Activated CD4-positive, alpha-beta T cell treated with anti-CD3 and anti-CD28 coated beads, Interleukin-2, amount 50 U/mL, for 4 hours (primary cell): ENCODE results near the gene ZNF384.

ENCODE experiments used
- DNase-seq, 2 experiments: peaks; one replicate each; pipeline ENCODE4 v3.0.0-alpha.2; 2020

ZNF384 gene

GRCh38 chr12:6698352-6699046, 9.3 kb upstream of the ZNF384 start:
- DNase-seq: no peak

- no peak for DNase-seq
These were observed 8.6 kb upstream of the ZNF384 start for GRCh38 chr12:6697584-6698351.

GRCh38 chr12:6696690-6697583, 7.8 kb upstream of the ZNF384 start:
- no peak for DNase-seq

GRCh38 chr12:6695313-6696045, 6.3 kb upstream of the ZNF384 start:
- DNase-seq: no peak

GRCh38 chr12:6694701-6695100, 5.5 kb upstream of the ZNF384 start:
- no peak for DNase-seq

GRCh38 chr12:6693832-6694355, 4.7 kb upstream of the ZNF384 start:
- no peak for DNase-seq

GRCh38 chr12:6692888-6693287, 3.7 kb upstream of the ZNF384 start:
- DNase-seq: no peak

GRCh38 chr12:6691473-6691872, 2.3 kb upstream of the ZNF384 start:
- DNase-seq: no peak

- DNase-seq: peak; percentile 22 to 24
These were observed 604 bp downstream of the ZNF384 start for GRCh38 chr12:6688543-6688998.

- no peak for DNase-seq
These were observed 3.4 kb downstream of the ZNF384 start for GRCh38 chr12:6685814-6686213.

- DNase-seq: peak in 1 of 2 experiments; percentile 29
These were observed 4.6 kb downstream of the ZNF384 start for GRCh38 chr12:6684609-6685008.

GRCh38 chr12:6676962-6677361, 12.2 kb downstream of the ZNF384 start:
- no peak for DNase-seq

GRCh38 chr12:6672143-6672542, 17.0 kb downstream of the ZNF384 start:
- DNase-seq: no peak

- DNase-seq: no peak
These were observed 21.5 kb downstream of the ZNF384 start for GRCh38 chr12:6667559-6668210.

GRCh38 chr12:6666211-6666610, 23.0 kb downstream of the ZNF384 start:
- DNase-seq: no peak

GRCh38 chr12:6664902-6665301, 24.3 kb downstream of the ZNF384 start:
- DNase-seq: no peak

- DNase-seq: peak; percentile 94 to 95
These were observed 26.1 kb downstream of the ZNF384 start, which contains the start of gene ING4 for GRCh38 chr12:6662906-6663742. TSS of gene ING4 (minus strand) at chr12:6663119. CDS start at chr12:6663101, 18 bp downstream.

- DNase-seq: no peak
These were observed 26.6 kb downstream of the ZNF384 start for GRCh38 chr12:6662602-6662905.

- no peak for DNase-seq
These were observed 35.2 kb downstream of the ZNF384 start for GRCh38 chr12:6653987-6654386.

GRCh38 chr12:6653342-6653741, 35.8 kb downstream of the ZNF384 start:
- no peak for DNase-seq

- no peak for DNase-seq
These were observed 36.8 kb downstream of the ZNF384 start for GRCh38 chr12:6652391-6652790.
